HG03432 (cell line): ENCODE results near the gene MRPL50.
"Not testable (repeated sequence)": the region's sequence is repeated elsewhere in the genome, so short reads cannot be mapped to it uniquely, and the experiment has no call there.

ENCODE experiments used
- ATAC-seq: cut with Tn5 transposase; IDR thresholded peaks from one replicate; pipeline ENCODE4 v1.9.1; 2021; ENCODE audit warnings: mild to moderate bottlenecking, moderate library complexity; ENCODE audit not compliant: unreplicated experiment

MRPL50 gene

DNA sequence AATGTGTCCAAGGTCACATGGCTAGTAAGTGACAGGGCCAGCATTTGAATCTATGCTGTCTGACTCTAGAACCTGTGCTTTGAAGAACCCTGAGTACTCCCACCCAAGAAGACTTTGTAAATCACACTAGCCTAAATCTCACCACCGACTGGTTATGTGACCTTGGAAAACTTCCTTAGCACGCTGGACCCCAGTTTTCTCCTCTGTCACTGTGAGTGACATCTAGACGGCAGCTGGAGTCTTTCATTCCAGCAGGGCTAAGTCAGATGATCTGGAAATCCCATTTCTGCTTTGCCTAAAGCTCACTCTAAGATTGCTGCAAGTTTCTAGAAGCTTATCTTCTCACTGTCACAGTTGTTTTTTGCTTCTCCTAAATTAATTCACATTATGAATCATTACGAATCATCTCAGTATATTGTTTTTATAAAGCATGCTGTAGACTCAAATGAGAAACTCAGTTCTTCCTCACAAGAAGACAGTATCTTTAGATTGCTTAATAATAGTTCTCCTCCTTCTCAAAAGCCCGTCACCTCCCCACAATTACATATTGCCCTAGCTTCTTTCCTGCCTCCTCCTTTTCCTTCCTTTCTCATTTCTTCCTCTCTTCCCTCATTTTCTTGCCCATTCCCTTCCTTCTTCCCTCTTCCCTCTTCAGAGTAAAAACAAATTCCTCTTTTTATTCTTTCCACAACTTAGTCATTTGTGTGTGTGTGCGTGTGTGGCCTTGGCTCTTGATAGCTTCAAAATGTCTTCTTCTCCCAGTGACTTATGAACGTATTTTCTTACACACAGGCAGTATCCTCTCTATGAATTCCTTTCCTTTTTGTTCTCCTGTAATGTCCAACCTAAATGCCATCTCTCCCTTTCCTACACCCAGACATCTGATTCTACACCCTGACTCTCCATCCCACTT is 20.4 kb upstream of the MRPL50 start:
- ATAC-seq = no peak

DNA sequence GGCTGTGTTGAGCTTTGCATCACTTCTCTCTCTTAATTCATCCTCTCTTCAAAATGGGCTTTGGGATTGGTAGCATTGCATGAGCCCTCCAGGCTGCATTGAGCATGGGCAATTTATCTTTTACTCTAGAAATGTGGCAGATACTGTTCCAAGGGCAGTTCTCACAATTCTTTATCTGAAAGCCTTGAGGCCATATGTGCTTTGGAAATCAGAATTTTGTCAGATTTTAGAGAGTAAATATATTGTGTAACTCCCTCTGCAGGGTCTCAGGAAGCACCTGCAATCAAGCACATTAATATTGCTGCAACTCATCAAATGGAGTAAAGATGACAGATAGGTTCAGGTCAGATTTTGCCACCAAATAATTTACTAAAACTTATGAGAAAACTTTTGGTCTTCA is 19.6 kb upstream of the MRPL50 start:
- ATAC-seq = no peak

DNA sequence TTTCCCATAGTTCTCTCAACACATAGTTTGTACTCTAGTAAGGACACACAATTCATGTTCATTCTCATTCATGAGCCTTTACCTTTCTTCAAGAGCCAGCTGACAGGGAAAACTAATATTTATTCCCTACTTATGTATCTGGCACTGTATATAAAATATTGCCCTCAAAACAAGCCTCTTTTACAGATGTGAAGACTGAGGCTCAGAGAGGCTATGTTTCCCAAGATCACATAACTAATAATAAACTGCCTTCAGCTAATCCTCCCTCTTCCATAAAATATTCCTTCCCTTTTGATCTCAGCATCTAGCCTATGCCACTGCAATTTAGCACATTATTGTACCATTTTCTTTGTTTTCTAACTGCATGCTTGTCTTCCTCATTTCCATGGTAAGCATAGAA is 19.0 kb upstream of the MRPL50 start:
- no peak for ATAC-seq

- ATAC-seq = no peak
These were observed 17.2 kb upstream of the MRPL50 start for GRCh38 chr9:101415578-101415977.

DNA sequence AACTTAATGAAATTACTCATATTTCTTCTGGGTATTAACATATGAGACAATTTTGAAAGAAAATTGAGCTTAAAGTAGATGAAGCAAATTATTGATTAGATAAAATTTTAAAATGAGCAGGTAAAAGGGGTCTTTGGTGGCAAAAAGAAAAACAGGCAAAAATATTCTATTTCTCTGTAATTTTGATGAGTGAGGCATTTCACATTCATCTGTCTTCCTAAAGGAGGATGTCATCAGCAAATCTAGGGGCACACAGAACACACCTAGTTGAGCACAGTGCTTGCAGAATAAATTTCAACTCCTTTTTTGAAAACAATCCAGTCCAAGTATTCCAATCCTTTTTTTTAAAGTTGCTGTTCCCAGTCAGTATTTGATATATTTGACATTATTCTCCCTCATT is 16.4 kb upstream of the MRPL50 start:
- no peak for ATAC-seq

- ATAC-seq = no peak
These were observed 10.7 kb upstream of the MRPL50 start for GRCh38 chr9:101409079-101409477.

- no peak for ATAC-seq
These were observed 10.1 kb upstream of the MRPL50 start for GRCh38 chr9:101408374-101409078.

DNA sequence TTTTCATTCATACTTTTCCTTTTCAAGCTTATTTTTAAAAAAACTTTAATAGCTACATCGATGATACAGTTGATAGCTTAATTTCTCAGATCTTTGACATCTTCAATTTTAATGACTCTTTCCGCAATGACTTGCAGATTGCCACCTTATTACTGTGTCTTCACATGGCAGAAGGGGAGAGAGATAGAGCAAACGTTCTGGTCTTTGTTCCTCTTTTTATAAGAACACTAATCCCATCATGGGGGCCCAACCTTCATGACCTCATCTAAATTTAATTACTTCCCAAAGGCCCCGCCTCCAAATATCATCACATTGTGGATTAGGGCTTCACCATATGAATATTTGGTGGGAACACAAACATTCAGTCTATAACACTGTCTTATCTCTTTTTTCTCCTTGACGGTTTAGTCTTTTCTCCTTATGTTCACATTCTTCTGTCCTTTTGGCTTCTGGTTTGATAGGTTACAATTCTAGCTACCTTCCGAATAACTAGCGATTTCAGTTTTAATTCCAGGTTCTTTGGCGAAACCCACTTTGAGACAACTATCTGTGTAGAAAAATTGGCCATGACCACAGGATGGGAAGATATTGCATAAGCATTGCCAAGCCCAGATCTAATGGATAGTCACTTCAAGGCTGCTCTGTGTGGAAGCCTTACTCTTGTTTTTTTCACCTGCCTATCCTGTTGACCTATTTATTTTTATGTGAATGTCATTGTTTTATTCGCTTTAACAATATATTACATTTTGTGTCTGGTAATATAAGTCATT is 5.3 kb upstream of the MRPL50 start:
- no peak for ATAC-seq

DNA sequence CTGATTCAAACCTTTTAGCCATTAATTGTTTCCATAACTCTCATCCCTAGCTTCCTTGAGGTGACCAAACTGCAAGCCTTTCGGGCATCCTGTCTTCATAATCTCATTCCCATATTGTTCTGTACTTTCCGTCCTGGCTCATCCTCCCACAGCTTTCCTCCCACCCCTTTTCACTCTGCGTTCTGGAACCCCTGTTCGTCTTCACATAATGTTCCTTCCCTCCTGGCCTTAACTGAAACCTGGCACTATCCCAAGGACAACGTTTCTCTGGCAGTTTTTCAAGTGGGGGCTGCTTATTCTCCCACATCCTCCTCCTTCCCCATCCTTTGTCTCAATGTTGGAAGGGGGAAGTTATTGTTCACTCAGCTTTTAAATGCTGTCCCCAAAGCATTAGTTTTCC is 1.7 kb upstream of the MRPL50 start:
- no peak for ATAC-seq

DNA sequence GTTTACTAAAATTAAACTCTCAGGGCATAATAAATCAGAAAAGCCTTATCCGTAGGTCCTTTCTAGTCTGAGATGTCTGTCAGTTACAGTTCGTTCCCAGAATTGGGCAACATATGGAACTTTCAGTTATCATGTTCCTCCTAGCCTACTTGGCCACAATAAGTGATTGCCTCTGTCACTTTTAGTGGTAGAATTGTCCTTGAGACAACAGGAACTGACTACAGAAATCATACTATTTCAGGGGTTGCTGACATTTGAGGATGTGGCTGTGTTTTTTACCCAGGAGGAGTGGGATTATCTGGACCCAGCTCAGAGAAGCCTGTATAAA is 1.2 kb upstream of the MRPL50 start:
- no peak for ATAC-seq

DNA sequence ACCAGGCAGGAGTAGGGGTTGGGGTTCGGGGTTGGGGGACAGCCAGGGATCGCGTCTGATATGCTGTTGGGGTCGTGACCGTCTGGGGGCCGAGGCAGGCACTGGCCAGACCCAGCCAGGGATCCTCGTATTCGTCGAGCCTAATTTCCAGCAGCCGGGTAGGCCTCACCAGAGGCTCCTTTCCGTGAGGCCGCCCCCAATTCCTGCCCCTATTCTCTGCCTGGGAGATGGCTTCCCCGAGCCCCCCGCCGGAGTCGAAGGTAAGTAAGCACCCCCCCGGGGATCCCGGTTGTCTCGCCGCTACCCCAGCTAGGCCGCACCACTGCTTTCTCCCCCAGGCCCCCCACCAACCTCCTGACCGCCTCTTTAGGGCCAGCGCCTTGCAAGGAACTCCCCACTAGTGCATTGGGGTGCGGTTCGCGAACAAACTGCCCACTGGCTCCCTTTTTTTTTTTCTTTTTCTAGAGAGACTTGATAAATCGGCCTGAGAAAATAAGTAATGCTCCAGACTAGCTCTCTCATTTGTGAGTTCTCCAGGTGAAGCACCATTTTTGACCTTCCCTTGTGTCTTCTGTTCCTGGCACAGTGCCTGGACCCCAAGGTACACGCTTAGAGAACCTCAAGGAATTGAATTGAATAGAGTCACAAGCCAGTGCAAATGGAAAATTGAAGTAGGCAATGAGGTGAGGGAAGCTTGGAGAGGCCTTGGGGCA is 668 bp upstream of the MRPL50 start:
- ATAC-seq = no peak

DNA sequence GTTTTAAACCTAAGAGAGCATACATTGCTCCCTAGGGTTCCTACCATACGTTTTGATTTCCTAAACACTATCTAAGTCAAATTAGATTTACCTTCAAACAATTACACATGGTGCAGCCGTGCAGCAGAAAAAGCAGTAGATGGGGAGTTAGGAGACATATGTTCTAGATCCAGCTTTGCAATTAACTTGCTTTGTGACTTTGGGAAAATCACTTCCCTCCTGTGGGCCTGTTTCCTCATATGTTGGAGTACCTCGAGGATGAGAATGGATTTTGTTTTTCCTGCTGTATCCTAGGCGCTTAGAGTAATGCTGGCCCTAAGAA is 711 bp downstream of the MRPL50 start:
- ATAC-seq = no peak

- no peak for ATAC-seq
These were observed 3.7 kb downstream of the MRPL50 start for GRCh38 chr9:101394687-101395086.

- no peak for ATAC-seq
These were observed 5.3 kb downstream of the MRPL50 start for GRCh38 chr9:101393135-101393534.

- no peak for ATAC-seq
These were observed 9.9 kb downstream of the MRPL50 start for GRCh38 chr9:101388507-101388993.

- peak; percentile 67 for ATAC-seq
These were observed 10.4 kb downstream of the MRPL50 start for GRCh38 chr9:101387871-101388506.

GRCh38 chr9:101384873-101385536 is 13.4 kb downstream of the MRPL50 start, which contains the start of gene BAAT:
Gene BAAT (minus strand): TSS chr9:101385006. CDS start chr9:101371404, 13,602 bp downstream.
- ATAC-seq = not testable (repeated sequence)

- no peak for ATAC-seq
These were observed 15.1 kb downstream of the MRPL50 start for GRCh38 chr9:101383361-101383760.

- ATAC-seq = no peak
These were observed 16.5 kb downstream of the MRPL50 start for GRCh38 chr9:101381833-101382342.

DNA sequence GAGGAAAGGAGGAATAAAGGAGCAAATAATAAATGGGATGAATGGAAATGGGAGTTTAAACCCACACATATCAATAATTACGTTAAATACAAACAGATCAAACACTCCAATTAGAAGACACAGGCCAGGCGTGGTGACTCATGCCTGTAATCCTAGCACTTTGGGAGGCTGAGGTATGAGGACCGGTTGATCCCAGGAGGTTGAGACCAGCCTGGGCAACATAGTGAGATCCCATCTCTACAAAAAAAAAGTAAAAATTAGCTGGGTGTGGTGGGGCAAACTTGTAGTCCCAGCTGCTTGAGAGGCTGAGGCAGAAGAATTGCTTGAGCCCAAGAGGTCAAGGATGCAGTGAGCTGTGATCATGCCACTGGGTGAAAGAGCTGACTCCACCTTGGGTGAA is 17.3 kb downstream of the MRPL50 start:
- ATAC-seq = no peak
